GF-D8 (cell line): ENCODE results near the gene CHN1.

Source experiments
- DNase-seq: peaks from one replicate; lab custom pipeline; 2025; lab: John Stamatoyannopoulos, UW

The CHN1 gene

GRCh38 chr2:174826051-174826450 lies 179.1 kb downstream of the CHN1 start:
- no peak for DNase-seq

- no peak for DNase-seq
Observed at GRCh38 chr2:174824068-174824467, 181.1 kb downstream of the CHN1 start.

GRCh38 chr2:174821628-174822027 lies 183.6 kb downstream of the CHN1 start:
- DNase-seq = no peak

- DNase-seq = no peak
Observed at GRCh38 chr2:174820361-174820760, 184.8 kb downstream of the CHN1 start.

- no peak for DNase-seq
Observed at GRCh38 chr2:174815526-174815925, 189.7 kb downstream of the CHN1 start.

GRCh38 chr2:174812037-174812436 lies 193.1 kb downstream of the CHN1 start:
- DNase-seq = no peak

- no peak for DNase-seq
Observed at GRCh38 chr2:174807931-174808330, 197.2 kb downstream of the CHN1 start.

- DNase-seq = no peak
Observed at GRCh38 chr2:174805803-174806202, 199.4 kb downstream of the CHN1 start.

- no peak for DNase-seq
Observed at GRCh38 chr2:174802459-174802858, 202.7 kb downstream of the CHN1 start.

GRCh38 chr2:174800436-174801205 lies 204.6 kb downstream of the CHN1 start:
- no peak for DNase-seq

GRCh38 chr2:174798801-174799200 lies 206.4 kb downstream of the CHN1 start:
- DNase-seq = no peak

GRCh38 chr2:174797781-174798276 lies 207.4 kb downstream of the CHN1 start:
- no peak for DNase-seq

GRCh38 chr2:174796319-174796771 lies 208.8 kb downstream of the CHN1 start:
- no peak for DNase-seq

GRCh38 chr2:174794851-174795374 lies 210.3 kb downstream of the CHN1 start:
- no peak for DNase-seq

GRCh38 chr2:174792309-174793025 lies 212.7 kb downstream of the CHN1 start:
- DNase-seq = no peak

- DNase-seq = no peak
Observed at GRCh38 chr2:174791746-174792280, 213.4 kb downstream of the CHN1 start.

GRCh38 chr2:174791020-174791419 lies 214.2 kb downstream of the CHN1 start:
- no peak for DNase-seq

GRCh38 chr2:174789001-174789400 lies 216.2 kb downstream of the CHN1 start:
- DNase-seq = no peak

GRCh38 chr2:174788291-174788929 lies 216.8 kb downstream of the CHN1 start:
- DNase-seq = no peak

GRCh38 chr2:174787487-174788205 lies 217.5 kb downstream of the CHN1 start:
- no peak for DNase-seq

GRCh38 chr2:174786066-174786725 lies 219.0 kb downstream of the CHN1 start:
- DNase-seq = no peak
